ENCODE results near the gene SEPTIN3.

DNA sequence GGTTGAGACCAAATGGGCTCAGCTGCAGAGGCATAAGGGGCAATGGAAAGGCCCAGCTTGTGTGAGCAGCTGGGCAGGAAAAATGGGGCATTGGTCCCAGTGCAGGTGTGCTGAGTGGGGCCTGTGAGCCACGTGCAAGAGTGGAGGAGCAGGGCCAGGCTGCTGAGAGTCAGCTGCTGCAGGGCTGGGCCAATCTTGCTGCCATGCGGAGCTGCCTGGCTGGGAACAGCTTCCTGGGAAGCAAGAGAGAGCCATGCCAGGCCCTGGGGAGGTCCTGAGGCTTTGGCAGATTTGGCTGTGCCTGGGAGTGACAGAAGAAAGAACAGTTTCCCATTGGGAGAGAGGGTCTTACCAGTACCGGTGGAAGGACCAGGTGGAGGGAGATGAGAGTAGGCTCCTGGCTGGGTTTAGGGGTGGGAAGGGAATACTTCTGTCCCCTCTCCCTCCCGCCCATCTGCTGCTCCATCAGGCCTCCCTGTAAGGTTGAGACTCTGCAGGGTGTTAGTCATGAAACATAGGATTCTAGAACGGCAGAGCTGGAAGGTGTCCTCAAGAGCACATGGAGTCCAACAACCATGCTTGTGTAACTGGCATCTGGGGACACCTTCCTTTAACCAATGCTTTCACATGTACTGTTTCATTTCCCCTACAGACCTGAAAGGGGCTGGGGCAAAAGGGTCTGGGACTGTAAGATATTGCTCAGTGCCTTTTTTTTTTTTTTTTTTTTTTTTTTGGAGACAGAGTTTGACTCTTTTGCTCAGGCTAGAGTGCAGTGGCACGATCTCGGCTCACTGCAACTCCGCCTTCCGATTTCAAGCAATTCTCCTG, 10.4 kb downstream of the SEPTIN3 start:
- TF ChIP-seq CHD1 (IDR thresholded peaks at IDR 0.05; ENCODE audit: low read length) = no peak
- TF ChIP-seq, protein P1, sequence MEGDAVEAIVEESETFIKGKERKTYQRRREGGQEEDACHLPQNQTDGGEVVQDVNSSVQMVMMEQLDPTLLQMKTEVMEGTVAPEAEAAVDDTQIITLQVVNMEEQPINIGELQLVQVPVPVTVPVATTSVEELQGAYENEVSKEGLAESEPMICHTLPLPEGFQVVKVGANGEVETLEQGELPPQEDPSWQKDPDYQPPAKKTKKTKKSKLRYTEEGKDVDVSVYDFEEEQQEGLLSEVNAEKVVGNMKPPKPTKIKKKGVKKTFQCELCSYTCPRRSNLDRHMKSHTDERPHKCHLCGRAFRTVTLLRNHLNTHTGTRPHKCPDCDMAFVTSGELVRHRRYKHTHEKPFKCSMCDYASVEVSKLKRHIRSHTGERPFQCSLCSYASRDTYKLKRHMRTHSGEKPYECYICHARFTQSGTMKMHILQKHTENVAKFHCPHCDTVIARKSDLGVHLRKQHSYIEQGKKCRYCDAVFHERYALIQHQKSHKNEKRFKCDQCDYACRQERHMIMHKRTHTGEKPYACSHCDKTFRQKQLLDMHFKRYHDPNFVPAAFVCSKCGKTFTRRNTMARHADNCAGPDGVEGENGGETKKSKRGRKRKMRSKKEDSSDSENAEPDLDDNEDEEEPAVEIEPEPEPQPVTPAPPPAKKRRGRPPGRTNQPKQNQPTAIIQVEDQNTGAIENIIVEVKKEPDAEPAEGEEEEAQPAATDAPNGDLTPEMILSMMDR (IDR thresholded peaks at IDR 0.05 in 2 of 3, conservative IDR thresholded peaks at IDR 0.05 in 1 of 3; ENCODE audit: insufficient read depth in 2 of 3, low read depth in 1 of 3, low read length in 3 of 3) = no peak
- TF ChIP-seq SIN3A (IDR thresholded peaks at IDR 0.05; ENCODE audit: borderline replicate concordance in 2 of 2, control insufficient read depth in 1 of 2, low read depth in 2 of 2, low read length in 2 of 2) = no peak
- no peak for TF ChIP-seq ZSCAN32 (CRISPR knock-in tag; IDR thresholded peaks at IDR 0.05)
- TF ChIP-seq ATF7 (IDR thresholded peaks at IDR 0.05) = no peak
- TF ChIP-seq ELF4 (CRISPR knock-in tag; IDR thresholded peaks at IDR 0.05) = no peak
- TF ChIP-seq, protein P2, sequence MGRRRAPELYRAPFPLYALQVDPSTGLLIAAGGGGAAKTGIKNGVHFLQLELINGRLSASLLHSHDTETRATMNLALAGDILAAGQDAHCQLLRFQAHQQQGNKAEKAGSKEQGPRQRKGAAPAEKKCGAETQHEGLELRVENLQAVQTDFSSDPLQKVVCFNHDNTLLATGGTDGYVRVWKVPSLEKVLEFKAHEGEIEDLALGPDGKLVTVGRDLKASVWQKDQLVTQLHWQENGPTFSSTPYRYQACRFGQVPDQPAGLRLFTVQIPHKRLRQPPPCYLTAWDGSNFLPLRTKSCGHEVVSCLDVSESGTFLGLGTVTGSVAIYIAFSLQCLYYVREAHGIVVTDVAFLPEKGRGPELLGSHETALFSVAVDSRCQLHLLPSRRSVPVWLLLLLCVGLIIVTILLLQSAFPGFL (CRISPR knock-in tag; IDR thresholded peaks at IDR 0.05) = no peak
- no peak for TF ChIP-seq FOXP1 (CRISPR knock-in tag; IDR thresholded peaks at IDR 0.05)
- no peak for TF ChIP-seq OTX1 (CRISPR knock-in tag; IDR thresholded peaks at IDR 0.05)
- TF ChIP-seq, protein P3, sequence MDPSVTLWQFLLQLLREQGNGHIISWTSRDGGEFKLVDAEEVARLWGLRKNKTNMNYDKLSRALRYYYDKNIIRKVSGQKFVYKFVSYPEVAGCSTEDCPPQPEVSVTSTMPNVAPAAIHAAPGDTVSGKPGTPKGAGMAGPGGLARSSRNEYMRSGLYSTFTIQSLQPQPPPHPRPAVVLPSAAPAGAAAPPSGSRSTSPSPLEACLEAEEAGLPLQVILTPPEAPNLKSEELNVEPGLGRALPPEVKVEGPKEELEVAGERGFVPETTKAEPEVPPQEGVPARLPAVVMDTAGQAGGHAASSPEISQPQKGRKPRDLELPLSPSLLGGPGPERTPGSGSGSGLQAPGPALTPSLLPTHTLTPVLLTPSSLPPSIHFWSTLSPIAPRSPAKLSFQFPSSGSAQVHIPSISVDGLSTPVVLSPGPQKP (CRISPR knock-in tag; IDR thresholded peaks at IDR 0.05) = no peak
- TF ChIP-seq, protein P4, sequence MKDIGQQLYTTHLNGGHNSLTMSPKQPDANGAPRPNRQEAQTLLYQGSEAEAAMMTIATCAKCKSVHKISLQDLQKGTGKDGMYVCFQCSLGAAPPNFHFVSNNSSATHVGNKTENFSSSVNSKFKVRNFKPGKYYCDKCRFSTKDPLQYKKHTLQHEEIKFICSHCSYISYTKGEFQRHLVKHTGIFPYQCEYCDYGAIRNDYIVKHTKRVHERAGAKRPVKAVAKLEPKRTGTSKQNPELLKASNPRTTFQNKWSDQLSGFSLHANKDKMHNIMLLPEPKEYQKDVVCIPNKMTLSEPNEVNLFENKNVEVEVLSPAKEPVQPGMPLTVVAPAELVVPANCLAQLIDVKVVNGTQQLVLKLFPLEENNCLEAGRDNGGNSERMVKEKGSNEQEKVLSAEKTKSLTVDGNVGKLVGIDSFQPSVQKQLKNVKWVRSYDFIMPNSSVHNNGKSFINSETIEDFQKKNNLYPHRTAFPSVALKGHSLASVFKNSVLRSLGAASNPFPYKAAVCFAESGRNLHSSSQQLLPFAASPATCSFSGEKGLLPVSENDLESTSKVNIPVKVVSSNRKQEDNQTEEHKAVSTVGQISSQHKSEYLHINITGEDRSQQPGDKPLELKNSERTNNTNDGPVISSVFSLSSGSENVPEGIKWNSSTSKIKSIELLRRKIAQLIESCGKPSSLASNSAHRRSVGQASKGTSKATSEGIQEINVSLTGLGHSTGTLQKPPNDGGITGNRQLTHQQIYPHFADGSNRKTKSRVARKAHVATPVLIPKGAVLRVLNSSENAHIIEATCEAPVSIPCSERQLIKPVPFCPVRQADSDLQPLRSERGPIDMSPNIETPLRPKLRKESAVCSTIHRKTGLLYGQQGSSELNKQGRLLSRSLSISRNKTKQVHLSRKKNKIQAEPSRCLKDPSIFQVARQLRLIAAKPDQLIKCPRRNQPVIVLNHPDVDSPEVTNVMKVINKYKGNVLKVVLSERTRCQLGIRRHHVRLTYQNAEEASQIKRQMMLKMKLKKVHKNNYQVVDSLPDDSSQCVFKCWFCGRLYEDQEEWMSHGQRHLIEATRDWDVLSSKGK (CRISPR knock-in tag; IDR thresholded peaks at IDR 0.05) = no peak
- TF ChIP-seq ARNT (IDR thresholded peaks at IDR 0.05) = no peak
- no peak for TF ChIP-seq EP300 (IDR thresholded peaks at IDR 0.05; ENCODE audit: low read length)
